Measurements from ENCODE around the gene DPP9. TPM values are rescaled to one million over a fixed set of nuclear protein-coding genes. Genes with fewer than 3 reads are reported as not detected.

DPP9 gene
- polyA plus RNA-seq, 3 donors: 12.6 to 23.8 (median 13.9) TPM

DNA sequence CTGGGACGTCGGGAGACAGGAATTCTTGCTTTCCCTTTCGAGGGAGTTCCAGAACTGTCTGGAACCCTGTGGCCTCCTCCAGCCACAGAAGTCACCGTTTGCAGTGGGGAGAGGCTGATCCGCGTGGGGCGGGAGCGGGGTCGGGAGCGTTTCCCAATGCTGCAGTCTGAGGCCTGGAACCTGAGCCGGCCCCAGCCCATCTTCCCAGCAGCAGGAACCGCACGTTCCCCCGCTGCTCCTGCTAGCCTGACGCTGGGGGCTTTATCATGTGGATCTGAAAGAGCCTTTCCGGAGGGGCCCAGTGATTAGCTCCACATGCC is 13.4 kb downstream of the DPP9 start:
- Mint-ChIP-seq H3K9me3 (peaks cover 0 to 4% (median 2%) of the 10 kb centered on the region in 7 donors), H3K4me3 (no peak overlapping the region), H3K4me1 (no peaks in the 10 kb centered on the region), H3K27ac (peak overlapping the region in 2 of 7 donors; percentile 46 to 58), H3K27me3 (ENCODE audit: low read depth in 3 of 3) (no peaks in the 10 kb centered on the region), H3K36me3 (peaks cover 65 to 91% of the 10 kb centered on the region in 2 donors)
- Histone ChIP-seq H3K36me3 (replicated peaks in 1 of 2; ENCODE audit: control insufficient read depth in 1 of 2, insufficient read depth in 2 of 2, low read length in 2 of 2) (peaks cover 70 to 92% of the 10 kb centered on the region in 2 donors), H3K79me2 (ENCODE audit: insufficient read depth, low read length) (peaks cover 8% of the 10 kb centered on the region), H3K4me2 (replicated peaks; ENCODE audit: extremely low read depth, low read length, poor library complexity, severe bottlenecking) (no peak overlapping the region), H3K27me3 (ENCODE audit: control insufficient read depth in 2 of 2, insufficient read depth in 2 of 2, low read length in 2 of 2) (no peaks in the 10 kb centered on the region), H2AFZ (ENCODE audit: insufficient read depth, low read depth, low read length, poor library complexity, severe bottlenecking) (no peak overlapping the region), H3K9me3 (replicated peaks in 1 of 2; ENCODE audit: control insufficient read depth in 1 of 2, insufficient read depth in 1 of 2, low read length in 2 of 2) (peaks cover 0 to 7% of the 10 kb centered on the region in 2 donors), H4K20me1 (ENCODE audit: insufficient read depth, low read length) (peaks cover 15% of the 10 kb centered on the region), H3K4me3 (replicated peaks in 1 of 3; ENCODE audit: low read depth in 2 of 3, low read length in 3 of 3) (no peak overlapping the region), H3K4me1 (ENCODE audit: control insufficient read depth in 1 of 2, insufficient read depth in 2 of 2, low read length in 2 of 2) (no peaks in the 10 kb centered on the region), H3K27ac (ENCODE audit: low read depth in 1 of 2, low read length in 2 of 2) (no peak overlapping the region), H3K9ac (ENCODE audit: insufficient read depth, low read length, poor library complexity, severe bottlenecking) (no peak overlapping the region)
- TF ChIP-seq, protein P1, sequence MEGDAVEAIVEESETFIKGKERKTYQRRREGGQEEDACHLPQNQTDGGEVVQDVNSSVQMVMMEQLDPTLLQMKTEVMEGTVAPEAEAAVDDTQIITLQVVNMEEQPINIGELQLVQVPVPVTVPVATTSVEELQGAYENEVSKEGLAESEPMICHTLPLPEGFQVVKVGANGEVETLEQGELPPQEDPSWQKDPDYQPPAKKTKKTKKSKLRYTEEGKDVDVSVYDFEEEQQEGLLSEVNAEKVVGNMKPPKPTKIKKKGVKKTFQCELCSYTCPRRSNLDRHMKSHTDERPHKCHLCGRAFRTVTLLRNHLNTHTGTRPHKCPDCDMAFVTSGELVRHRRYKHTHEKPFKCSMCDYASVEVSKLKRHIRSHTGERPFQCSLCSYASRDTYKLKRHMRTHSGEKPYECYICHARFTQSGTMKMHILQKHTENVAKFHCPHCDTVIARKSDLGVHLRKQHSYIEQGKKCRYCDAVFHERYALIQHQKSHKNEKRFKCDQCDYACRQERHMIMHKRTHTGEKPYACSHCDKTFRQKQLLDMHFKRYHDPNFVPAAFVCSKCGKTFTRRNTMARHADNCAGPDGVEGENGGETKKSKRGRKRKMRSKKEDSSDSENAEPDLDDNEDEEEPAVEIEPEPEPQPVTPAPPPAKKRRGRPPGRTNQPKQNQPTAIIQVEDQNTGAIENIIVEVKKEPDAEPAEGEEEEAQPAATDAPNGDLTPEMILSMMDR (IDR thresholded peaks at IDR 0.05): no peak
- intact Hi-C loops (cut with micrococcal nuclease): no loop called here
- WGBS (ENCODE audit: insufficient coverage): 99% methylated on average over 11 of the region's 16 CpGs
- DNase-seq: no peak

DNA sequence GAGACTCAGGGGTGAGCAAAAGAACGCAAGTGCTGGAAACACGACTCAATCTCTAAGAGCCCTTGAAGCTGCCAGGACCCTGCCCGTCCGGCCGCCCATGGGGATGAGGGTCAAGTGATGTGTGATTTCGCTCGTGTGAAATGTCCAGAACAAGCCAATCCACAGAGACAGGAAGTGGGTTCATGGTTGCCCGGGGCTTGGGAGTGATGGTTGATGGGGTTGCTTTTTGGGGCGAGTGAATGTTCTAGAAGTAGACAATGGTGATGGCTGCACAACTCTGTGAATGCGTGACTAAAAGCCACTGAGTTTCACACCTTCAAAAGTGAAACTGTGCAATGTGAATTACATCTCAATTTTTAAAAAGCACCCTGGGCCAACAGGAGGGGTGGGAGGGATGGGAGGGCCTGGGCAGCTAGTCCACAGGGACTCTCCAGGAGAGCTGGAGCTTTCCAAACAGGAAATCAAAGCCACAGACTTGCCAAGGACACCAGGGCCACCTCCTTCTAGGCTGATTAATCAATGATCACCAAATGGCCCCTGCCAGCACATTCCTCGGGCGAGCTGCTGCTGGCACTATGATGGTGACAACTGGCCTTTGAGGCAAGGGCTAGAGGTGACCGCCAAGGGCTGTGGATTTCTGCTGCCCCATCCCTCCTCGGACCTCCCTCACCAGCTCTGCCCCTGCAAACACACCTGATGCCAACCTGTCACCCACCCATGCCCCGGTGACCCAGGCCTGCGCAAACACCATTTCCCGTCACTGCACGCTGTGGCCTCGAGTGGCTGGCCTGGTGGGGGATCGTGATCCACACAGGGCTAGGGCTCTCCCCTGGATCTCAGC is 14.0 kb downstream of the DPP9 start:
- Histone ChIP-seq H3K4me1 (ENCODE audit: control insufficient read depth in 1 of 2, insufficient read depth in 2 of 2, low read length in 2 of 2) (no peaks in the 10 kb centered on the region), H3K27ac (ENCODE audit: low read depth in 1 of 2, low read length in 2 of 2) (no peak overlapping the region), H3K27me3 (ENCODE audit: control insufficient read depth in 2 of 2, insufficient read depth in 2 of 2, low read length in 2 of 2) (no peaks in the 10 kb centered on the region), H4K20me1 (ENCODE audit: insufficient read depth, low read length) (peaks cover 14% of the 10 kb centered on the region), H2AFZ (ENCODE audit: insufficient read depth, low read depth, low read length, poor library complexity, severe bottlenecking) (no peak overlapping the region), H3K9ac (ENCODE audit: insufficient read depth, low read length, poor library complexity, severe bottlenecking) (no peak overlapping the region), H3K36me3 (replicated peaks in 1 of 2; ENCODE audit: control insufficient read depth in 1 of 2, insufficient read depth in 2 of 2, low read length in 2 of 2) (peaks cover 71 to 93% of the 10 kb centered on the region in 2 donors), H3K4me2 (replicated peaks; ENCODE audit: extremely low read depth, low read length, poor library complexity, severe bottlenecking) (no peak overlapping the region), H3K79me2 (ENCODE audit: insufficient read depth, low read length) (peaks cover 8% of the 10 kb centered on the region), H3K9me3 (replicated peaks in 1 of 2; ENCODE audit: control insufficient read depth in 1 of 2, insufficient read depth in 1 of 2, low read length in 2 of 2) (peaks cover 0 to 7% of the 10 kb centered on the region in 2 donors), H3K4me3 (replicated peaks in 1 of 3; ENCODE audit: low read depth in 2 of 3, low read length in 3 of 3) (no peak overlapping the region)
- peaks cover 0 to 4% (median 2%) of the 10 kb centered on the region in 7 donors for H3K9me3 Mint-ChIP-seq
- no peaks in the 10 kb centered on the region for H3K27me3 Mint-ChIP-seq (ENCODE audit: low read depth in 3 of 3)
- no peak overlapping the region for H3K4me3 Mint-ChIP-seq
- no peak for DNase-seq
- no peaks in the 10 kb centered on the region for H3K4me1 Mint-ChIP-seq
- intact Hi-C loops (cut with micrococcal nuclease): no loop called here
- H3K27ac Mint-ChIP-seq: peak overlapping the region in 2 of 7 donors; percentile 58 to 67
- TF ChIP-seq, protein P1 (IDR thresholded peaks at IDR 0.05): no peak
- H3K36me3 Mint-ChIP-seq: peaks cover 63 to 91% of the 10 kb centered on the region in 2 donors
- WGBS (ENCODE audit: insufficient coverage): 96% methylated on average over 19 of the region's 20 CpGs

Measured in CD14-positive monocyte (primary cell).